Measurements from ENCODE around the gene EDEM1.

EDEM1 gene

DNA sequence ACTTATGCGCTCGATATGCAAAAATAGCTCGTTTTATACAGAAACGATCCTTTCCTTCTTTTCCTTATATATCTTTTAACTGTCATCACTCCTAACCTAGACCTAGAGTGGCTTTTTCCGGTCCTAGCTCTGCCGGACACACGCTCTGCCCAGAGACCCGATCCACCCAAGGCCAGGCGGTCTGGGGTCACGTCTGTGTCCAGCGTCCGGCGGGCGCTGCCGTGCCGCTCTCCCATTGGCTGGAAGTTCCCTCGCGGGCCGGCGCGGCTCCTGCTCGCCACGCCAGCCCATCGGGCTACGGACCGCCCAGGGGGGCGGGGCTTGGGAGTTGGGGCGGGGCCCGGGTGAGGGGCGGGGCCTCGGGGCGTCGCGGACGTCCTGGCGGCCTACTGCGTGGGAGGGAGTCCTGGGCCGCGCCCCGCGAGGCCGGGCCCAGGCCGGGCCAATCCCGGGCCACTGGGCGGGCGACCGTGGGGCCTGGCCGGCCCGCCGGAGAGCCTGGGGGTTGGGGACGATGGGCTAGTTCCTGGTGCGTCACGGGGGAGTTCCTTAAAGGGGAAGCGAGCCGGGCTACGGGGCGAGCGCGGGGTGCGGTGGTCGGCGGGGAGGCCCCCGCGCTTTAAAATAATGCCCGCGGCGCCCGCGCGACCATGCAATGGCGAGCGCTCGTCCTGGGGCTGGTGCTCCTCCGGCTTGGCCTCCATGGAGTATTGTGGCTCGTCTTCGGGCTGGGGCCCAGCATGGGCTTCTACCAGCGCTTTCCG lies at the start of gene EDEM1:
EDEM1 (plus strand) TSS at position 552 of the 764 bp plus-strand sequence; CDS start at position 651, 99 bp downstream.
- H3K9me3 ChIP-seq (ENCODE audit: insufficient read depth, low read depth, low read length): no peaks in the 10 kb centered on the region
- H3K4me3 ChIP-seq (ENCODE audit: low read length, poor library complexity, severe bottlenecking): peak within 1 kb of the TSS; percentile 73
- peaks cover 5% of the 10 kb centered on the region; the same call in 1 of the 2 replicates for H3F3A ChIP-seq (ENCODE audit: low read depth)
- peaks cover 6% of the 10 kb centered on the region for H3K27me3 ChIP-seq (ENCODE audit: insufficient read depth, low read length, poor library complexity, severe bottlenecking)
- peaks cover 53% of the 10 kb centered on the region for H3K79me2 ChIP-seq (ENCODE audit: insufficient read depth, low read length)
- H3K9me2 ChIP-seq (replicated peaks; ENCODE audit: low read depth, low read length): no peaks in the 10 kb centered on the region
- H4K20me1 ChIP-seq (ENCODE audit: insufficient read depth, low read length, poor library complexity, severe bottlenecking): peaks cover 44% of the 10 kb centered on the region
- no peaks in the 10 kb centered on the region for H3K36me3 ChIP-seq (ENCODE audit: insufficient read depth, low read length)
- peaks cover 69% of the 10 kb centered on the region for H3K4me1 ChIP-seq (ENCODE audit: insufficient read depth, low read length, poor library complexity, severe bottlenecking)
- H3K4me2 ChIP-seq (ENCODE audit: low read depth, low read length, poor library complexity, severe bottlenecking): peak within 1 kb of the TSS; percentile 87
- H3K9ac ChIP-seq (ENCODE audit: low read depth, low read length, poor library complexity, severe bottlenecking): peak within 1 kb of the TSS; percentile 88
- H2AFZ ChIP-seq (ENCODE audit: low read length): peak within 1 kb of the TSS; percentile 77
- TF ChIP-seq, protein P1, sequence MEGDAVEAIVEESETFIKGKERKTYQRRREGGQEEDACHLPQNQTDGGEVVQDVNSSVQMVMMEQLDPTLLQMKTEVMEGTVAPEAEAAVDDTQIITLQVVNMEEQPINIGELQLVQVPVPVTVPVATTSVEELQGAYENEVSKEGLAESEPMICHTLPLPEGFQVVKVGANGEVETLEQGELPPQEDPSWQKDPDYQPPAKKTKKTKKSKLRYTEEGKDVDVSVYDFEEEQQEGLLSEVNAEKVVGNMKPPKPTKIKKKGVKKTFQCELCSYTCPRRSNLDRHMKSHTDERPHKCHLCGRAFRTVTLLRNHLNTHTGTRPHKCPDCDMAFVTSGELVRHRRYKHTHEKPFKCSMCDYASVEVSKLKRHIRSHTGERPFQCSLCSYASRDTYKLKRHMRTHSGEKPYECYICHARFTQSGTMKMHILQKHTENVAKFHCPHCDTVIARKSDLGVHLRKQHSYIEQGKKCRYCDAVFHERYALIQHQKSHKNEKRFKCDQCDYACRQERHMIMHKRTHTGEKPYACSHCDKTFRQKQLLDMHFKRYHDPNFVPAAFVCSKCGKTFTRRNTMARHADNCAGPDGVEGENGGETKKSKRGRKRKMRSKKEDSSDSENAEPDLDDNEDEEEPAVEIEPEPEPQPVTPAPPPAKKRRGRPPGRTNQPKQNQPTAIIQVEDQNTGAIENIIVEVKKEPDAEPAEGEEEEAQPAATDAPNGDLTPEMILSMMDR (conservative IDR thresholded peaks at IDR 0.05; ENCODE audit: low read length): no peak
- TF ChIP-seq EZH2phosphoT487 (IDR thresholded peaks at IDR 0.05; ENCODE audit: borderline replicate concordance): no peak

DNA sequence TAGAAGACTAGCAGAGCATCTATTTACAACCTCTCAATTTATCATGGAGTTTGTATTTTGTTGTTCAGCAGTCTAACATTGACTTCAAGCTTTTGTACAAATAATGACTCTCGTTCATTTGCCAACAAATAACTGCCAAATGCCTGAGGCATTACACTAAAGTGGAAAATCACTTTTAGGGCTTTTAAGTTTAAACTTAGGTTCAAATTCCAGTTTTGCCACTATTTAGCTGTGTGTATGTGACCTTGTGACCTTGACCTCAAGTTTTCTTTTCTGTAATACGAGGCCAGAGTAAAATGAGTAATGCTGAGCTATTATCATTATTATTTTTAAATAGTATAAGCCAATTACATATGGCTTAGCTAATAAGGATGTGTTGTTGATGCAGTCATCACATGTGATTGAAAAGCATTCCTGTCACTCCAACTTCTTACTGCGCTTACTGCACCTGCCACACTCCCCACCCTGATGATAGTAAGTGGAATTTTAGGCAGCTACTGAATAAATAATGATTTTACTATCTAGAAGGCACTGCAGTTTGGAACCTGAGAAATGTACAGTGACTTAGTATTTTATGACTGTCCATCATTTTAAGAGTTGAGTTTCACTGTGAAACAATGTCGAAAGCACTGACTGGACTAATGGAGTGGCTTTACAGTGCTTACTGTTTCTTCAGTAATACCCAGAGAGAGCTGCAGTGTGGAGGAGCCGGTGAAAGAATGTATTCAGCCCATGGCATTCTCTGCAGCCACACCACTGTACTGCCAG lies 49.1 kb upstream of the EDEM1 start:
- TF ChIP-seq, protein P1 (conservative IDR thresholded peaks at IDR 0.05; ENCODE audit: low read length): no peak
- TF ChIP-seq EZH2phosphoT487 (IDR thresholded peaks at IDR 0.05; ENCODE audit: borderline replicate concordance): no peak
- Histone ChIP-seq H3F3A (ENCODE audit: low read depth) (no peaks in the 10 kb centered on the region), H3K9me3 (ENCODE audit: insufficient read depth, low read depth, low read length) (no peaks in the 10 kb centered on the region), H3K36me3 (ENCODE audit: insufficient read depth, low read length) (peaks cover 3% of the 10 kb centered on the region; the same call in 1 of the 2 replicates), H2AFZ (ENCODE audit: low read length) (no peak overlapping the region), H3K27me3 (ENCODE audit: insufficient read depth, low read length, poor library complexity, severe bottlenecking) (no peaks in the 10 kb centered on the region), H3K9me2 (replicated peaks; ENCODE audit: low read depth, low read length) (no peaks in the 10 kb centered on the region), H4K20me1 (ENCODE audit: insufficient read depth, low read length, poor library complexity, severe bottlenecking) (peaks cover 36% of the 10 kb centered on the region), H3K9ac (ENCODE audit: low read depth, low read length, poor library complexity, severe bottlenecking) (no peak overlapping the region), H3K4me3 (ENCODE audit: low read length, poor library complexity, severe bottlenecking) (no peak overlapping the region), H3K4me1 (ENCODE audit: insufficient read depth, low read length, poor library complexity, severe bottlenecking) (peaks cover 8% of the 10 kb centered on the region), H3K4me2 (ENCODE audit: low read depth, low read length, poor library complexity, severe bottlenecking) (no peak overlapping the region), H3K79me2 (ENCODE audit: insufficient read depth, low read length) (peaks cover 89% of the 10 kb centered on the region)

DNA sequence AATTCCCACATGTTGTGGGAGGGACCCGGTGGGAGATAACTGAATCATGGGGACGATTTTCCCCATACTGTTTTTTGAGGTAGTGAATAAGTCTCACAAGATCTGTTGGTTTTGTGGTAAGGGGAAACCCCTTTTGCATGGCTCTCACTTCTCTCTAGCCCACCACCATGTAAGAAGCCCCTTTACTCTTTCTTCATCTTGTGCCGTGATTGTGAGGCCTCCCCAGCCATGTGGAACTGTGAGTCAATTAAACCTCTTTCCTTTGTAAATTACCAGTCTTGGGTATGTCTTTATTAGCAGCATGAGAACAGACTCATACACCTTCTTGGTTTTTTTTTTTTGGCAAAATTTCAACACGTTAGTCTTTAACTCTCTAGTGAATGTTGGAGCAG lies 47.3 kb upstream of the EDEM1 start:
- Histone ChIP-seq H3K4me1 (ENCODE audit: insufficient read depth, low read length, poor library complexity, severe bottlenecking) (peaks cover 8% of the 10 kb centered on the region), H3K9me3 (ENCODE audit: insufficient read depth, low read depth, low read length) (no peaks in the 10 kb centered on the region), H3K9me2 (replicated peaks; ENCODE audit: low read depth, low read length) (no peaks in the 10 kb centered on the region), H3K9ac (ENCODE audit: low read depth, low read length, poor library complexity, severe bottlenecking) (no peak overlapping the region), H3K4me2 (ENCODE audit: low read depth, low read length, poor library complexity, severe bottlenecking) (no peak overlapping the region), H2AFZ (ENCODE audit: low read length) (no peak overlapping the region), H3K4me3 (ENCODE audit: low read length, poor library complexity, severe bottlenecking) (no peak overlapping the region), H4K20me1 (ENCODE audit: insufficient read depth, low read length, poor library complexity, severe bottlenecking) (peaks cover 36% of the 10 kb centered on the region), H3K36me3 (ENCODE audit: insufficient read depth, low read length) (peaks cover 3% of the 10 kb centered on the region; the same call in 1 of the 2 replicates), H3K27me3 (ENCODE audit: insufficient read depth, low read length, poor library complexity, severe bottlenecking) (no peaks in the 10 kb centered on the region), H3F3A (ENCODE audit: low read depth) (no peaks in the 10 kb centered on the region), H3K79me2 (ENCODE audit: insufficient read depth, low read length) (peaks cover 91% of the 10 kb centered on the region)
- no peak for TF ChIP-seq EZH2phosphoT487 (IDR thresholded peaks at IDR 0.05; ENCODE audit: borderline replicate concordance)
- TF ChIP-seq, protein P1 (conservative IDR thresholded peaks at IDR 0.05; ENCODE audit: low read length): no peak
